Astrocyte of the cerebellum (primary cell): ENCODE measurements around the gene PLXDC1.

Experiments used
- DNase-seq: peaks from one replicate; pipeline ENCODE4 v3.0.0-alpha.2; 2011; ENCODE audit warnings: low read depth
- H3K4me3 ChIP-seq: 2 replicates; pipeline ENCODE4 v1.5.1; 2011; ENCODE audit warnings: mild to moderate bottlenecking, low read depth, low read length, moderate library complexity
- CTCF ChIP-seq: IDR thresholded peaks from 2 replicates; pipeline ENCODE4 v1.5.1; 2012; ENCODE audit warnings: low read length, low read depth, moderate library complexity, mild to moderate bottlenecking; ENCODE audit errors: missing control alignments
- in situ Hi-C: cut with HindIII; loops from 2 replicates; pipeline ENCODE4 v1.10.0; 2017; ENCODE audit warnings: low sequenced_read_pairs

The PLXDC1 gene

GRCh38 chr17:39158623-39159022, 7.2 kb upstream of the PLXDC1 start:
- in situ Hi-C loops, result no loop called here
- DNase-seq, result no peak
- no peak overlapping the region for H3K4me3 ChIP-seq
- no peak for TF ChIP-seq CTCF

DNA sequence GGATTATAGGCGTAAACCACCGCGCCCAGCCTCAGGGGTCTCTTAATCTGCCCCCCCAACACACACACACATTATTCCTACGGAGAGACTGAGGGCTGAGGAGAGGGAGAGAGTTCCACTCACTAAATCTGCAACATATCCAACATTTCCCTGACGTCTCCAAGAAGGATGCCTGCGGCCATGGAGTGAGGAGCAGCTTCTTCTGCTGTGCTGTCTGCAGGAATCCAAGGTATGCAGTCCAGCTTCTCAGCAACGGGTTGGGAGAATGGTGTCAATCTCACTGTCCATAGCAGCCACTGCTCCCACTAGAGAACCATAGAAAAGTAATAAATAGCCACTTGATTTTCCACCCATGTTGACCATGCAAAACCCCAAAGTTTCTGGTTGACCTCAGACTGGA, 5.1 kb upstream of the PLXDC1 start:
- DNase-seq, result no peak
- no peak for TF ChIP-seq CTCF
- no peak overlapping the region for H3K4me3 ChIP-seq
- in situ Hi-C loops, result no loop called here

- H3K4me3 ChIP-seq, result no peak overlapping the region
- TF ChIP-seq CTCF, result no peak
- DNase-seq, result no peak
- in situ Hi-C loops, result no loop called here
Measured at GRCh38 chr17:39155654-39156053, 4.2 kb upstream of the PLXDC1 start.

GRCh38 chr17:39153599-39154051, 2.2 kb upstream of the PLXDC1 start:
- H3K4me3 ChIP-seq, result peak overlapping the region; percentile 95
- DNase-seq, result peak; percentile 75
- in situ Hi-C loops, result no loop called here
- peak; percentile 24 for TF ChIP-seq CTCF

DNA sequence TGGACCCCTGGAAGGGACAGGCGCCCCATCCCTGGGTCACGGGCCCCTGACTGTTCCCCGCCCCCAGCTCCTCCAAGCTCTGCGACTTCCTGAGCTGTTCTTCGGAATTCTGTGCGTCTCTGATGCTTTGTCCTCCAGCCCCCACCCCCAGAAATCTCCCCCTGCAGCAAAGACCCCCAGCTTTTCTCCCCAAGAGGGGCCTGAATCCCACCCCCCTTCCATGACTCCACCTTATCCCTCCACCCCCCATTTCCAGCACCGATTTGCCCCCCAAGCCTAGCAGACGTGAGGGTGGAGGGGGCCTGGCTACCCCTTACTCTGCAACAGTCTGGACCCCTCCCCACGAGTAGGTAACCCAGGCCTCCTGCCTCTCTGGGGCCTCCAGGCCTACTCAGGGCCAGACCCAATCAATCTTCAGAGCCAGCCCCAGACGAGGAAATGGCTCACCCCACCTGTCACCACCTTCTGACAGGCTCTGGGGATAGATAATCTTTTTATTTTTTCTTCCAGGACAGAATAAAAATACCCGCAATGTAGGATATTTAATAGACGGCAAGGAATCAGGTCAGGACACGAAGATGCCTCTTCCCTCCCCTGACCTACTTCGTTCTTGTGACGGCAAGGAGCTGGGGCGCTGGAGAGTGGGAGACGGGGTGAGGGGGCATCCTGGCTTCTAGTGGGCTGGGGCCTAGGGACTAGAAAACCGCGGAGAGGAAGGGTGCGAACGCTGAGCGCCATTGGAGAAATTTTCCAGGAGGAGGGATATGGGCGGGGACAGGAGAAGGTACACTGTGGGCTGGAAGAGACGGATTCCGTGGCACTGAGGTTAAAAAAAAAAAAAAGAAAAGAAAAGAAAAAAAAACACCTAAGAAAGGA, 744 bp upstream of the PLXDC1 start:
- no peak for DNase-seq
- in situ Hi-C loops, result no loop called here
- peak overlapping the region; percentile 95 for H3K4me3 ChIP-seq
- TF ChIP-seq CTCF, result no peak

DNA sequence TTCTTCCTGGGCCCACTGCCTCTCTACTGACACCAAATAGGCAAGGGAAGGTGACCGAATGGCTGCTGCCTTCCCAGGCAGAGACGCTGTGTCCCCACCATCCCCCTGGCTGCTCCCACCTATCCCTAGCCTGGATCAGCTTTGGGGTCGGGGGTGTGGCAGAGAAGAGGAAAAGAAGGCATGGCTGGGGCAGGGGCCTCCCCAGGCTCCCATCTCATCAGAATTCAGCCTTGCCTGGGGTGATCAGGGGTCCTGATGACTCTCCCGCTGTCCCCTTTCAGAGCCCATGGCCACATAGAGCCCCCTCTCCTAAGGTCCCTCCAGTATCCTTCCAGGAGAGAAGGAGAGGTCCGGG, 665 bp downstream of the PLXDC1 start:
- H3K4me3 ChIP-seq, result peak overlapping the region; percentile 35
- no peak for TF ChIP-seq CTCF
- DNase-seq, result no peak
- in situ Hi-C loops, result no loop called here
